HG03558 (cell line): ENCODE data around the gene SIRPG.
"Not testable (repeated sequence)": the region's sequence is repeated elsewhere in the genome, so short reads cannot be mapped to it uniquely, and the experiment has no call there.

Experiments used
- ATAC-seq: cut with Tn5 transposase; IDR thresholded peaks from one replicate; pipeline ENCODE4 v1.9.1; 2021; ENCODE audit warnings: moderate number of reproducible peaks; ENCODE audit not compliant: unreplicated experiment; ENCODE audit errors: extremely low read depth

Gene SIRPG

GRCh38 chr20:1657556-1658334 is at the start of gene SIRPG:
Gene SIRPG, minus strand, starts transcription at chr20:1657779. Its CDS starts 65 bp downstream, at chr20:1657714.
- no peak for ATAC-seq

- ATAC-seq, result not testable (repeated sequence)
These were observed 49.3 kb upstream of the SIRPG start for GRCh38 chr20:1706887-1707286.

GRCh38 chr20:1706079-1706478 is 48.5 kb upstream of the SIRPG start:
- ATAC-seq, result no peak

GRCh38 chr20:1702855-1703254 is 45.3 kb upstream of the SIRPG start:
- ATAC-seq, result no peak

- no peak for ATAC-seq
These were observed 44.7 kb upstream of the SIRPG start for GRCh38 chr20:1702328-1702727.

- ATAC-seq, result no peak
These were observed 43.4 kb upstream of the SIRPG start for GRCh38 chr20:1700990-1701389.

GRCh38 chr20:1697592-1697991 is 40.0 kb upstream of the SIRPG start:
- no peak for ATAC-seq

GRCh38 chr20:1696521-1697209 is 39.1 kb upstream of the SIRPG start:
- ATAC-seq, result no peak

- ATAC-seq, result no peak
These were observed 37.1 kb upstream of the SIRPG start for GRCh38 chr20:1694672-1695071.

GRCh38 chr20:1693427-1693826 is 35.8 kb upstream of the SIRPG start:
- ATAC-seq, result no peak

GRCh38 chr20:1689721-1690120 is 32.1 kb upstream of the SIRPG start:
- no peak for ATAC-seq

- no peak for ATAC-seq
These were observed 31.4 kb upstream of the SIRPG start for GRCh38 chr20:1688886-1689538.

- ATAC-seq, result no peak
These were observed 29.5 kb upstream of the SIRPG start for GRCh38 chr20:1687053-1687452.

- ATAC-seq, result no peak
These were observed 28.7 kb upstream of the SIRPG start for GRCh38 chr20:1686151-1686748.

GRCh38 chr20:1685304-1686052 is 27.9 kb upstream of the SIRPG start:
- ATAC-seq, result no peak

- ATAC-seq, result no peak
These were observed 27.3 kb upstream of the SIRPG start for GRCh38 chr20:1684872-1685271.

GRCh38 chr20:1676650-1677049 is 19.1 kb upstream of the SIRPG start:
- ATAC-seq, result no peak

GRCh38 chr20:1674990-1675780 is 17.6 kb upstream of the SIRPG start:
- no peak for ATAC-seq

GRCh38 chr20:1674361-1674760 is 16.8 kb upstream of the SIRPG start:
- no peak for ATAC-seq
